Measurements from ENCODE around the gene MRPL34. TPM values are rescaled to one million over a fixed set of nuclear protein-coding genes. Genes with fewer than 3 reads are reported as not detected.
A peak's percentile ranks its signal among the peaks of the same experiment; 100 is the strongest.

Gene MRPL34
- total RNA-seq, 1 experiment from 2014 or later, result 191 TPM

DNA sequence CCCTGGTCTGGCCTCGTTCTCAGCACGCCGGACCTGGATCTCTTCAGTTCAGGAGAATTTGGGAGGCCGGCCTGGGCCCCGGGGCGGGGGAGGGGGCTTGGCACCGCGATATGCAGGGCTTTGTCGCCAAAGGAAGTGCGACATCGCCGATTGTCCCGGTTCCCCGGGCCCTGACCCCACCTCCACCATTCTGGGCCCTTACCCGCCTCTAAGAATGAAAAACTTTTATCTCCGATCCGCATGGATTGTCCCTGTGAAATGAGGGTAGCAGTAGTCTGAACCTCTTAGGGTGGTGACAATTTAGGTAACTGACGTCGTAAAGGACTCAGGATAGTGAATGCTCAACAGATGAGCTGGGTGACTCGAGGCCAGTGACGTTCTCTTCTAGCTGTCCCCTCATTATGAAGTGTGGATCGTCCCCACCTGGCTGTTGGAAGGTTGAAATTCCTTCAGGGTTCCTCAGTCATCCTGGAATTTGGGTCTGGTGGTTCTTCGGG is 4.3 kb downstream of the MRPL34 start:
- TF ChIP-seq, protein P1, sequence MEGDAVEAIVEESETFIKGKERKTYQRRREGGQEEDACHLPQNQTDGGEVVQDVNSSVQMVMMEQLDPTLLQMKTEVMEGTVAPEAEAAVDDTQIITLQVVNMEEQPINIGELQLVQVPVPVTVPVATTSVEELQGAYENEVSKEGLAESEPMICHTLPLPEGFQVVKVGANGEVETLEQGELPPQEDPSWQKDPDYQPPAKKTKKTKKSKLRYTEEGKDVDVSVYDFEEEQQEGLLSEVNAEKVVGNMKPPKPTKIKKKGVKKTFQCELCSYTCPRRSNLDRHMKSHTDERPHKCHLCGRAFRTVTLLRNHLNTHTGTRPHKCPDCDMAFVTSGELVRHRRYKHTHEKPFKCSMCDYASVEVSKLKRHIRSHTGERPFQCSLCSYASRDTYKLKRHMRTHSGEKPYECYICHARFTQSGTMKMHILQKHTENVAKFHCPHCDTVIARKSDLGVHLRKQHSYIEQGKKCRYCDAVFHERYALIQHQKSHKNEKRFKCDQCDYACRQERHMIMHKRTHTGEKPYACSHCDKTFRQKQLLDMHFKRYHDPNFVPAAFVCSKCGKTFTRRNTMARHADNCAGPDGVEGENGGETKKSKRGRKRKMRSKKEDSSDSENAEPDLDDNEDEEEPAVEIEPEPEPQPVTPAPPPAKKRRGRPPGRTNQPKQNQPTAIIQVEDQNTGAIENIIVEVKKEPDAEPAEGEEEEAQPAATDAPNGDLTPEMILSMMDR (conservative IDR thresholded peaks at IDR 0.05; ENCODE audit: low read depth, low read length), result no peak
- TF ChIP-seq EZH2phosphoT487 (IDR thresholded peaks at IDR 0.05; ENCODE audit: borderline replicate concordance, low read length), result no peak
- TF ChIP-seq EZH2 (IDR thresholded peaks at IDR 0.05; ENCODE audit: low read length, unreplicated experiment), result no peak
- intact Hi-C loops (cut with micrococcal nuclease), result loop anchor here (1.0 to 2.0 kb wide), 2 partner anchors 24 to 43 kb away; partner anchors contain the start of genes ANO8 and BABAM1
- Histone ChIP-seq H3K4me1 (ENCODE audit: insufficient read depth, low read length) (peaks cover 29% of the 10 kb centered on the region), H3K9me3 (ENCODE audit: low read length) (no peaks in the 10 kb centered on the region), H3K27ac (ENCODE audit: low read length) (peak overlapping the region; percentile 60), H3K4me3 (ENCODE audit: low read length) (peak overlapping the region; percentile 94), H4K20me1 (ENCODE audit: low read length) (no peaks in the 10 kb centered on the region), H3K79me2 (ENCODE audit: low read length) (peaks cover 69% of the 10 kb centered on the region), H3K9ac (ENCODE audit: low read length) (peak overlapping the region; percentile 92), H3K4me2 (ENCODE audit: low read length) (peak overlapping the region; percentile 87), H3K36me3 (ENCODE audit: low read depth, low read length) (peaks cover 12% of the 10 kb centered on the region; the same call in 1 of the 2 replicates), H3K9me2 (replicated peaks; ENCODE audit: low read length) (no peaks in the 10 kb centered on the region), H2AFZ (ENCODE audit: low read length) (peak overlapping the region; percentile 56; the same call in 1 of the 2 replicates), H3F3A (ENCODE audit: low read length, unreplicated experiment) (no peaks in the 10 kb centered on the region), H3K27me3 (ENCODE audit: low read length) (no peaks in the 10 kb centered on the region)
- ChIA-PET POLR2A (ENCODE audit: unreplicated experiment) (interaction anchor here (1.4 kb wide), 1 partner anchor 23 kb away, joined by 11 read pairs; no protein-coding TSS in a partner anchor), CTCF (no interaction called here)
- no peak for ATAC-seq
- DNase-seq, result no peak
- BruUV-seq (replicated peaks), result no TSS peak

DNA sequence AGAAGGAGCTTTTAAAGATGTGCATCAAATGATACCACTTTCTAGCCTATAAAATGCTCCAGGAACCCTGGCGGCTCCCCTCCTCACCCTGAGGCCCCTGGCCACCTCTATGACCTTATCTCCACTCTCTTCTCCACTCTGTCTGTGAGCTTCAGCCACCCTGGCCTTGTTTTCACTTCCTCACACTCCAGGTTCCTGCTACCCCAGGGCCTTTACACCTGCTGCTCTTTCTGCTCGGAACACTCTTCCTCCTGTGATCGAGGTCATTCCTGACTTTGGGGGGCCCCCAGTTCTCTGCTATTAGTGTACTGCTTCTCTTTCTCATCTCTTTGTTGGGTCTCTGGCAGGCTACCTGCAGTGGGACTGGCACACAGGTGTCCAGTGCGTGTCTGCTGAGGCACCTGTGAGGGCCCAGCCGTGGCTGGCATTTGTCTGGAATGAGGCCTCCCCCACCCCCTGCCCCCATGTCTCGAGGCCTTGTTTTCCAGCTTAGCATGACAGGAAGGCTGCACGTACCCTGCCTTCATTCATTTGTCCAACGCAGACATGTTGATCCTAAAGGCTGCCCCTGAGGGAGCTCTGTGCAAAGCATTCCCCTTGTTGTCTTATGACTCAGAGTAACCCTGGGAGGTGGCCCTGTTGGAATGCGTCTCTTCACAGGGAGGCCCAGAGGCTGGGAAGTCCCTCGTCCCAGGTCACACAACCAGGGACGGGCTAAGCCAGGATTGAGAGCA is 6.0 kb downstream of the MRPL34 start:
- Histone ChIP-seq H3K9me2 (replicated peaks; ENCODE audit: low read length) (no peaks in the 10 kb centered on the region), H3K4me3 (ENCODE audit: low read length) (peak overlapping the region; percentile 40; the same call in 1 of the 2 replicates), H3K27ac (ENCODE audit: low read length) (peak overlapping the region; percentile 76), H3K36me3 (ENCODE audit: low read depth, low read length) (peaks cover 15% of the 10 kb centered on the region; the same call in 1 of the 2 replicates), H3K9ac (ENCODE audit: low read length) (peak overlapping the region; percentile 53), H2AFZ (ENCODE audit: low read length) (no peak overlapping the region), H3K79me2 (ENCODE audit: low read length) (peaks cover 61% of the 10 kb centered on the region), H3K9me3 (ENCODE audit: low read length) (no peaks in the 10 kb centered on the region), H3F3A (ENCODE audit: low read length, unreplicated experiment) (no peaks in the 10 kb centered on the region), H3K4me1 (ENCODE audit: insufficient read depth, low read length) (peaks cover 37% of the 10 kb centered on the region), H3K27me3 (ENCODE audit: low read length) (no peaks in the 10 kb centered on the region), H4K20me1 (ENCODE audit: low read length) (no peaks in the 10 kb centered on the region), H3K4me2 (ENCODE audit: low read length) (peak overlapping the region; percentile 87)
- peak; percentile 61 for ATAC-seq
- ChIA-PET POLR2A (ENCODE audit: unreplicated experiment) (interaction anchor here (0.6 to 0.7 kb wide), 2 partner anchors 86 to 108 kb away, joined by 6 to 12 read pairs; partner anchors contain the start of gene OCEL1), CTCF (no interaction called here)
- intact Hi-C loops (cut with micrococcal nuclease), result no loop called here
- TF ChIP-seq, protein P1 (conservative IDR thresholded peaks at IDR 0.05; ENCODE audit: low read depth, low read length), result no peak
- TF ChIP-seq EZH2phosphoT487 (IDR thresholded peaks at IDR 0.05; ENCODE audit: borderline replicate concordance, low read length), result no peak
- TF ChIP-seq EZH2 (IDR thresholded peaks at IDR 0.05; ENCODE audit: low read length, unreplicated experiment), result no peak
- peak; percentile 82 for DNase-seq
- no TSS peak for BruUV-seq (replicated peaks)
